EL (cell line): ENCODE results near the gene SAAL1.

Experiments
- DNase-seq: peaks from one replicate; pipeline ENCODE4 v3.0.0-alpha.2; 2016

Gene SAAL1

GRCh38 chr11:18080451-18080850 is 25.4 kb downstream of the SAAL1 start:
- no peak for DNase-seq

- DNase-seq, result no peak
Measured at GRCh38 chr11:18078909-18079308, 27.0 kb downstream of the SAAL1 start.

- no peak for DNase-seq
Measured at GRCh38 chr11:18075444-18075843, 30.4 kb downstream of the SAAL1 start.

- no peak for DNase-seq
Measured at GRCh38 chr11:18071098-18071705, 34.7 kb downstream of the SAAL1 start.

GRCh38 chr11:18067372-18067771 is 38.5 kb downstream of the SAAL1 start:
- DNase-seq, result no peak

GRCh38 chr11:18066626-18067025 is 39.3 kb downstream of the SAAL1 start:
- DNase-seq, result peak; percentile 39

GRCh38 chr11:18065572-18065971 is 40.3 kb downstream of the SAAL1 start:
- no peak for DNase-seq

- DNase-seq, result no peak
Measured at GRCh38 chr11:18064450-18065054, 41.3 kb downstream of the SAAL1 start.

- no peak for DNase-seq
Measured at GRCh38 chr11:18063862-18064434, 41.9 kb downstream of the SAAL1 start.

- DNase-seq, result no peak
Measured at GRCh38 chr11:18063125-18063524, 42.8 kb downstream of the SAAL1 start.

GRCh38 chr11:18061351-18061750 is 44.5 kb downstream of the SAAL1 start:
- DNase-seq, result no peak

- no peak for DNase-seq
Measured at GRCh38 chr11:18056561-18057181, 49.2 kb downstream of the SAAL1 start.

- DNase-seq, result no peak
Measured at GRCh38 chr11:18054511-18055103, 51.3 kb downstream of the SAAL1 start.

GRCh38 chr11:18050848-18051247 is 55.0 kb downstream of the SAAL1 start:
- DNase-seq, result no peak

GRCh38 chr11:18046116-18046777 is 59.6 kb downstream of the SAAL1 start, which contains the start of gene TPH1:
Gene TPH1, minus strand, starts transcription at chr11:18046269. Its CDS starts 5,507 bp downstream, at chr11:18040762.
- peak; percentile 33 for DNase-seq

GRCh38 chr11:18036456-18036855 is 69.4 kb downstream of the SAAL1 start:
- DNase-seq, result no peak
